Measurements from ENCODE around the gene BTBD17. TPM values are rescaled to one million over a fixed set of nuclear protein-coding genes. Genes with fewer than 3 reads are reported as not detected.

The BTBD17 gene
- total and polyA plus RNA-seq, 2 of the 8 experiments (the other 6 are each of a cell fraction or from before 2014, with no cell fraction given) = 7.0 to 14.8 TPM

- TF ChIP-seq GTF2F1 (IDR thresholded peaks at IDR 0.05; ENCODE audit: borderline replicate concordance, low read depth, low read length) = no peak
- TF ChIP-seq TEAD4 (IDR thresholded peaks at IDR 0.05; ENCODE audit: low read depth, low read length) = no peak
- no peak for TF ChIP-seq NANOG (IDR thresholded peaks at IDR 0.05; ENCODE audit: insufficient read depth, low read depth, low read length, poor library complexity, severe bottlenecking)
- TF ChIP-seq SAP30 (IDR thresholded peaks at IDR 0.05; ENCODE audit: insufficient read depth, insufficient replicate concordance, low read length) = no peak
- TF ChIP-seq SIRT6 (IDR thresholded peaks at IDR 0.05; ENCODE audit: low read length) = no peak
- TF ChIP-seq SP1 (IDR thresholded peaks at IDR 0.05; ENCODE audit: low read depth, low read length) = no peak
These were observed 8.2 kb upstream of the BTBD17 start (continued) for GRCh38 chr17:74369665-74370490.
